ENCODE data around the gene MAS1.

- TF ChIP-seq CTCF (IDR thresholded peaks at IDR 0.05) (peak; percentile 67), POLR2AphosphoS5 (IDR thresholded peaks at IDR 0.05; ENCODE audit: low read depth, low read length) (no peak), SIN3A (IDR thresholded peaks at IDR 0.05; ENCODE audit: borderline replicate concordance, insufficient read depth, low read depth, low read length) (no peak)
- TF ChIP-seq, protein P1, sequence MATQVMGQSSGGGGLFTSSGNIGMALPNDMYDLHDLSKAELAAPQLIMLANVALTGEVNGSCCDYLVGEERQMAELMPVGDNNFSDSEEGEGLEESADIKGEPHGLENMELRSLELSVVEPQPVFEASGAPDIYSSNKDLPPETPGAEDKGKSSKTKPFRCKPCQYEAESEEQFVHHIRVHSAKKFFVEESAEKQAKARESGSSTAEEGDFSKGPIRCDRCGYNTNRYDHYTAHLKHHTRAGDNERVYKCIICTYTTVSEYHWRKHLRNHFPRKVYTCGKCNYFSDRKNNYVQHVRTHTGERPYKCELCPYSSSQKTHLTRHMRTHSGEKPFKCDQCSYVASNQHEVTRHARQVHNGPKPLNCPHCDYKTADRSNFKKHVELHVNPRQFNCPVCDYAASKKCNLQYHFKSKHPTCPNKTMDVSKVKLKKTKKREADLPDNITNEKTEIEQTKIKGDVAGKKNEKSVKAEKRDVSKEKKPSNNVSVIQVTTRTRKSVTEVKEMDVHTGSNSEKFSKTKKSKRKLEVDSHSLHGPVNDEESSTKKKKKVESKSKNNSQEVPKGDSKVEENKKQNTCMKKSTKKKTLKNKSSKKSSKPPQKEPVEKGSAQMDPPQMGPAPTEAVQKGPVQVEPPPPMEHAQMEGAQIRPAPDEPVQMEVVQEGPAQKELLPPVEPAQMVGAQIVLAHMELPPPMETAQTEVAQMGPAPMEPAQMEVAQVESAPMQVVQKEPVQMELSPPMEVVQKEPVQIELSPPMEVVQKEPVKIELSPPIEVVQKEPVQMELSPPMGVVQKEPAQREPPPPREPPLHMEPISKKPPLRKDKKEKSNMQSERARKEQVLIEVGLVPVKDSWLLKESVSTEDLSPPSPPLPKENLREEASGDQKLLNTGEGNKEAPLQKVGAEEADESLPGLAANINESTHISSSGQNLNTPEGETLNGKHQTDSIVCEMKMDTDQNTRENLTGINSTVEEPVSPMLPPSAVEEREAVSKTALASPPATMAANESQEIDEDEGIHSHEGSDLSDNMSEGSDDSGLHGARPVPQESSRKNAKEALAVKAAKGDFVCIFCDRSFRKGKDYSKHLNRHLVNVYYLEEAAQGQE (IDR thresholded peaks at IDR 0.05; ENCODE audit: insufficient read depth in 1 of 2, low read depth in 2 of 2, low read length in 1 of 2) = no peak
These were observed 48.8 kb upstream of the MAS1 start for GRCh38 chr6:159842035-159842434.
